22Rv1 (cell line): ENCODE results near the gene SLC30A10.

ENCODE experiments used
- CTCF ChIP-seq: fragments of 450-650 bp; IDR thresholded peaks from 2 replicates; pipeline ENCODE4 v1.5.1; 2017; ENCODE audit warnings: mild to moderate bottlenecking
- ZFX ChIP-seq: fragments of 450-650 bp; IDR thresholded peaks from 2 replicates; pipeline ENCODE4 v1.6.1; 2017; ENCODE audit warnings: antibody characterized with exemption, borderline replicate concordance

GRCh38 chr1:219963432-219963831 is 35.1 kb upstream of the SLC30A10 start:
- TF ChIP-seq CTCF: no peak
- TF ChIP-seq ZFX: no peak
